NCI-H1048 (cell line): ENCODE measurements around the gene DAPK3.
"Not testable (repeated sequence)": the region's sequence is repeated elsewhere in the genome, so short reads cannot be mapped to it uniquely, and the experiment has no call there.

Source experiments
- DNase-seq: peaks from one replicate; lab custom pipeline; 2025; lab: John Stamatoyannopoulos, UW

Gene DAPK3

DNA sequence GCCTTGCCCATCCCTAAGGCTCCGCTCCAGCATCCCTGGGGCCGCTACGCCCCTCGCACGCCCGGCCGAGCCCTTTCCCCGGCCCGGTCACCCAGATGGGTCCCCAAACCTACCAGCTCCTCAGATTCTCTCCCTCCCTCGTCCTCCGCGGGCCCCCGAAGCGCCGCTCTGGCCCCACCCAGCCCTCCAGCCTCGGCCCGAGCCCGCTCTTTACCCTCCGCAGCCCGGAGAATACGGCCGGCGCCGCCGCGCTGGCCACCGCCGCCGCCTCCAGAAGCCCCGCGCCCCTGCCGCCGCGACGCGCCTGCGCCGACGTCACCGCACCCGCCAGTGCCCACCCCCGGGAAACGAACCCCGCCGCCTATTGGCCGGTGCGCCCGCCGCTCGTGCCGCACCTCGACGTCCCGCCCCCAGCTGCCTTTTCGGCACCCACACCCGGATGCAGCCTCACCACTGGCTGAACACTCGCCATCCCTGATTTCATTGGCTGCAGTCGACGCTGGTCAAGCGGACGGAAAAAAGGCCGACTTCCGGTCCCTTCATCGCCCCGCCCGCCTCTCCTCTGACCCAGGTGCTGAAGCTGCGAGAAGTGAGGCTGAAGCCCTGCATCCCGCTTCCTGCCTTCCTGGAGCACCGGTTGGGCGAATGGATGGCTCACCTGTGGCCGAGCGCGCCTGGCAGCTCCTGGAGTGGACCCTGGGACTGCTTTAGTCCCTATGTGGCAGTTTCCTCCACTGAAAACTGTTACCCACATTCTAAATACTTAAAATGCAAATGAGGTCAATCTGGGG, at the start of gene DAPK3:
DAPK3 (minus strand) TSS at position 292 of the 791 bp plus-strand sequence. CDS start 1,364 bp downstream, outside the sequence.
- peak; percentile 89 for DNase-seq

DNA sequence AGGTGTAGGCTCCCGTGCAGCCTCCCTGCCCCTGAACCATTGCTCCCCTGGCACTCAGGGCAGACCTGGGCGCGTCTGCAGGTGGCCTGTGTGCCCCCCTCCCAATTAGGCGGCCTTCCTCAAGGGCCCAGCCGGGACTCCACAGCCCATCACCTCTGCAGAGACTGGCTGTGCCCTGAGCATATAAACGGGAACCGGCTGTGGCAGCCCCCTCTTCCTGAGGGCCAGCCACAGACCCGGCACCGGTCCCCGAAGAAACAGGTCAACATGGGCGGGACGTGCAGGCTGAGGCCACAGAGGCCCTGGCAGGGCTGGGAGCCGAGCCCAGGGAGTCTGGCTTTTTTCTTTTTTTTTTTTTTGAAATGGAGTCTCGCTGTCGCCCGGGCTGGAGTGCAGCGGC, 48.7 kb upstream of the DAPK3 start:
- no peak for DNase-seq

GRCh38 chr19:4018775-4019504, 48.0 kb upstream of the DAPK3 start:
- no peak for DNase-seq

DNA sequence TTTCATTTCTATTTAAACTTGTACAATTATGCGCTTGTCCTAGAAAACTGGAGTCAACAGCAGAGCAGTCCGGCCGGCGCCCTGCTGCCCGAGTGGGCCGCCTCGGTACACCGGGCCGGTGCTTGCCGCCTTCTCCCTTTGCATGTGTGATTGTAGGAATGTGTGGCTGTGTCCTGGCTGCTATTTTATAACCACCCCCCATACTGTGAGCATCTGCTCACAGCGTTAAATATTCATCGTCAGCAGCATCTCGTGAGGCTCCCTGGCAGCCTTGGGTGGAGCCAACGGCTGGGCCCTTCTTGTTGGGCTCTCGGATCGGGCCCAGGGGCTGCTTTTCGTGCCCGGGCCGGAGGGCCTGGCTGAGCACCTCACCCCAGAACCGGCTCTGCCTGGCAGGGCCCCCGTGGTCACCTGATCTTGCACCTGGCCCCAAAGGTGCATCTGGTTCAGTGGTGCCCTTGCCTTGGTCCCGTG, 47.3 kb upstream of the DAPK3 start:
- DNase-seq: no peak

DNA sequence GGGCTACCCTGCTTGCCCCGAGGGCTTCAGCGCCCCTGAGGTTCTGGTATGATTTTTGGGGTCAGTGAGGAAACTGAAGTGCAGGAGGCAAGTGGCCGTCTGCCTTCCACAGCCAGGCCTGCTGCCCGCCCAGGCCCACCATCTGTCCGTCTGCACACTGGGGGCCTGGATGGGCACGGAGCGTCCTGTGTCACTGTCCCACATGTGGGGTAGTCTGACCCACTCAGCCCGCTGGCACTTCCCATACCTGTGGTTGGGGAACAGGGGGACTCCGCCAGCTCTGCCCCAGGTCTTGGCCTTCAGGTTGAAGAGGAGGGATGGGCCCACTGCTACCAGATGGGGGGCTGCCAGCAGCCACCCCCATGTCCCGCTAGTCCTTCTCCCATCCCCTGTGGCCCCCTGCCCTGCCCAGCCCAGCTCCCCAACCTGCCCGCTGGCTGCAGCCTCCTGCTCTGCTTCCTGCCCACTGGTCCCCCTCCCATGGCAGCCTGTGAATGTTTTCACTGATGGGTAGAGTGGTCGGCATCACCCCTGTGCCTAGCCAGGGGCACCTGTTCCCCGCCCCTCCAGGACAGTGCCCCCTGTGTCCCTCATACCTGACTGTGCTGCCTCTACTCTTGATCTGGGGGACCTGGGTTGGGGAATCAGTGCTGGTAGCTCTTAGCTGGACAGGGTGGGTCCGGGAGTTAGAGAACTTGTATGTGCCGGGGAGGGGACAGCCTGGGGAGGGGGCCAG, 46.2 kb upstream of the DAPK3 start:
- no peak for DNase-seq

GRCh38 chr19:4016486-4016885, 45.6 kb upstream of the DAPK3 start:
- no peak for DNase-seq

- no peak for DNase-seq
Measured at GRCh38 chr19:4015705-4016402, 45.0 kb upstream of the DAPK3 start.

DNA sequence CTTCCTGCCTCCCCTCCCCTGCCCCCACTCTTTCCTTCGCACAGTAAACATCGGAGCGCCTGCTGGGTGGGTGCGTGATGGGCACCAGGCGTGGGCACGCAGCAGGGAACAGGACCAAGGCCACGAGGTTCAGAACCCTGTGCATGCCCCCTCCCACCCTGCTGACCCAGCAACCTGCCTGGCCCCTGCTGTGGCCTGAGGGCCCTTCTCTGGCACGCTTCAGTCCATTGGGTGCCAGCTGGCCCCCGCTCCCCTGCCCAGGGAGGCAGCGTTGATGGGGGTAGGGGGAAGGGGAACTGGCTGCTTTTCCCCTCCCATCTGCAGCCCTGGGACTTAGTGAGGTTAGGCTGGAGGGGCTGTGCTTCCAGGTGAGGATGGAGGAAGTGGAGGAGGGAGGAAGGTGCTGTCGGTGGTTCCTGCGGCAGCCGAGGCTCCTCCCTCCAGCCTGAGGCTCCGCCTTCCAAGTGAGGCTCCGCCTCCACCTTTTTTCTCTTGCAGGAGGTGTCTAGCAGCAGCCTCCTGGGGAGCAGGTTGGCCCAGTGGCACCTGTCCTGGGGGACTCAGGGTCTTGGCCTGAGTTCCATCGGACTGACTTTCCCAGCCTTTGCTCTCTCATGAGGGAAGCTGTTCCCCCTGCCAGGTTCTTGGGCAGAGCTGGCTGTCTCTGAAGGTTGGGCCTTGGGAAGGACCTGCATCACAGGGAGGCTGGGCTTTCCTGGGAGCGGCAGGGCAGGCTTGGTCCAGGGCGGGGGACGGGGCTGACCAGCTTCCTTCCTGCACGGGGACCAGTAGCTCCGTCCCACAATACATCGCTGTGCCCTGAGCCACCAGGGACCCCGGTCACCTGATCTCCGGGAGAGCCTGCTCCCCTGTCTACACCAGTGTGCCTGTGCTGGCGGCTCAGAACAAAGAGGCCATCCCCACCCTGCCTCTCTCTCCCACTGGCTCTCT, 43.9 kb upstream of the DAPK3 start:
- no peak for DNase-seq

DNA sequence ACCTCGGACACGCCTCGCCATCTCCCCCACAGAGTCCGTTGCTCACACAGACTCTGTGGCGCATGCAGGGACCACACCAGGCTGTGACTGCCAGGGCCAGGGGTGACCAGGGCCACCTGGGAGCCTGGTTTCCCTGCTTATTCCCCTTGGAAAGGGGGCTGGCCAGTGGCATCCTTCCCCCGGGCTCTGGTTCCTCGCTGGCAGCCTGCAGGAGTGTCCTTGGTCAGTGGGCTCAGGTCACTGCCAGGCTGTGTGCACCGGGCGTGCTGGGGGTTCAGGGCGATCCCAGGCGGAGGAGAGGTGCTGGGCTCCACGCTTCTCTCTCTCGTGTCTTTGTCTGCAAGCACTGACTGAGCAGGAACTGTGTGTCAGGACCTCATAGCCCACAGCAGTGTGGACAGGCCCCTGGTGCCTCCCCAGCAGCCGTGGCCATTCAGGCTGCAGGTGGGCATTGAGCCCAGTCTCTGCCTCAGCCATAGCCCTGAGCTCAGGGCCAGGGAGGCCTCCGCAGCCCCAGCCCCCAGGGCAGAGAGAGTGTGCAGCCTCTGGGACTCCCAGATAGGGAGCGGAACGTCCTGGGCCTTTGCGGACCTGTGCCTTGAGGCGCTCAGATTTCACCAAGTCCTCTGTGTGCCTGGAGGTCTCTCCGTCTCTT, 43.1 kb upstream of the DAPK3 start:
- no peak for DNase-seq

DNA sequence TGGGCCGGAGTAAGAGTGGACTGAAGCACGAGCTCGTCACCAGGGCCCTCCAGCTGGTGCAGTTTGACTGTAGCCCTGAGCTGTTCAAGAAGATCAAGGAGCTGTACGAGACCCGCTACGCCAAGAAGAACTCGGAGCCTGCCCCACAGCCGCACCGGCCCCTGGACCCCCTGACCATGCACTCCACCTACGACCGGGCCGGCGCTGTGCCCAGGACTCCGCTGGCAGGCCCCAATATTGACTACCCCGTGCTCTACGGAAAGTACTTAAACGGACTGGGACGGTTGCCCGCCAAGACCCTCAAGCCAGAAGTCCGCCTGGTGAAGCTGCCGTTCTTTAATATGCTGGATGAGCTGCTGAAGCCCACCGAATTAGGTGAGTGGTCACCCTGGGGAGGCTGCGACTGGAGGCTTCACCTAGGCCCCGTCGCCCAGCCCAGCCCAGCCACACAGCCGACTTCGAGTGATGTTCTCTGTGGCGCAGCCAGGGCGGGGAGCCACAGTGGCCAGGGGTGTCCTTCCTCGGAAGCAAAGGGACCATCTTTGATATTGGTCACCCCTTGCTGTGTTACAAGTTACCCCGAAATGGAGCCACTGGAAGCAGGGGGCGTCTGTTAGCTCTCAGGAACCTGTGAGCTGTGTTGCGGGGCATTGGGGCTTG, 42.2 kb upstream of the DAPK3 start:
- no peak for DNase-seq

- DNase-seq: no peak
Measured at GRCh38 chr19:4012092-4012974, 41.4 kb upstream of the DAPK3 start.

- not testable (repeated sequence) for DNase-seq
Measured at GRCh38 chr19:4011430-4011829, 40.5 kb upstream of the DAPK3 start.

GRCh38 chr19:4010808-4011110, 39.9 kb upstream of the DAPK3 start:
- no peak for DNase-seq

- DNase-seq: no peak
Measured at GRCh38 chr19:4009990-4010807, 39.3 kb upstream of the DAPK3 start.

- no peak for DNase-seq
Measured at GRCh38 chr19:4007836-4008539, 37.1 kb upstream of the DAPK3 start.

DNA sequence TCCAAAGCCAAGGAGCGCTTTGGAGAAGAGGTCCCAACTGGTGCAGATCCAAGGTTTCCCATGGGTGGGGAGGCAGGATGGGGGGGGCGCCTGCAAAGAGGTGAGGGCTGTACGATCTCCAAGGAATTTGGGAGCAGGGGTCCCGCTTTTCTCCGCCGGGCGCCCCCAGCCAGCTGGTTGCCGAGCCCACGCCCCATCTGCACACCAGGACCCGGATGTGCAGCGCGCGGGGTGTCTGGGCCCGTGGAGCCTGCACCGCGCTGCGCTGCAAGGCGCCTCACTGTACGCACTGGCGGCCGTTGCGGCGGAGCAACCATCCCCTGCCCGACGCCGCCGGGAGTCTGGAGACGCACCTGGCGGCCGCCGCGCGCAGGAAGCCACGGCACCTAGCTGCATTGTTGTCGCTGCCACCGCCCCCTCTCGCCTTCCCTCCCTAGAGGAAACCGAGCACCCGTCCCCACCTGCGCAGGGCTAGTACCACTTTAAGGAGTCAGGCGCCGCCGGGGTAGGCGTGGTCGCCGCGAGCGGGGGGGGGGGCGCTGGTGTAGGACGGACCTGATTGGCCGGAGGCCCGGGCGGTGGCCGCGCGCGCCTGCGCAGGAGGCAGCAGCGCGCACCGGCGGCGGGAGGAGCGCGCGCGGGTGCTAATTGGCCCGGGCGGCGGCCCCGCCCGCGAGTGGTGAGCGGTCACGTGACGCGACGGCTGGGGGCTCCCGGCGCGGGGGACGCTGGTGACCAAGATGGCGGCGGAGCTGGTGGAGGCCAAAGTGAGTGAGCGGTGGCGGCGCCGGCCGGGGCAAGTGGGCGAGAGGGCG, 36.3 kb upstream of the DAPK3 start, which contains the start of gene PIAS4:
PIAS4 (plus strand) TSS at position 716 of the 815 bp plus-strand sequence; CDS start at position 741, 25 bp downstream.
- peak; percentile 96 for DNase-seq
